ENCODE results near the gene NRCAM.

Gene NRCAM

DNA sequence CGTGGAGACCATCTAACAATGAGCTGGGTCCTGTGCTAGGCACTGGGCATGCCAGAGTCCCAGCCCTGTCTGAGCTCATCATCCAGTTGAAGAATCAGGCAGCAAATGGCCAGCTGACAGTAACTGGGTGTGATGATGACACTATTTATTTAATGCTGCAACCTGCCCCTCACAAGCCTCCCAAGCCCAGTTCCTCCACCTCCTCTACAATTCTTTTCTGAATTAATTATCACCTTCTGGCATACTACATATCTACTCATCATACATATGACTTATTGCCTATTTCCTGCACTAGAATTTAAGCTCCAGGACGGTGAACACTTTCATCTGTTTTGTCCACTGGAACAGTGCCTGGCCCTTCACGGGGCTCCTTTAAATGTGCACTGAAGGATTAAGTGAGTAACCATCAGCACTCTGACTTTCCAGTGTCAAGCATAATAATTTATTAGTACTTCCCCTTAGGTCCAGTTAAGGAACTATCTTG, 229.4 kb downstream of the NRCAM start:
- TF ChIP-seq, protein P1, sequence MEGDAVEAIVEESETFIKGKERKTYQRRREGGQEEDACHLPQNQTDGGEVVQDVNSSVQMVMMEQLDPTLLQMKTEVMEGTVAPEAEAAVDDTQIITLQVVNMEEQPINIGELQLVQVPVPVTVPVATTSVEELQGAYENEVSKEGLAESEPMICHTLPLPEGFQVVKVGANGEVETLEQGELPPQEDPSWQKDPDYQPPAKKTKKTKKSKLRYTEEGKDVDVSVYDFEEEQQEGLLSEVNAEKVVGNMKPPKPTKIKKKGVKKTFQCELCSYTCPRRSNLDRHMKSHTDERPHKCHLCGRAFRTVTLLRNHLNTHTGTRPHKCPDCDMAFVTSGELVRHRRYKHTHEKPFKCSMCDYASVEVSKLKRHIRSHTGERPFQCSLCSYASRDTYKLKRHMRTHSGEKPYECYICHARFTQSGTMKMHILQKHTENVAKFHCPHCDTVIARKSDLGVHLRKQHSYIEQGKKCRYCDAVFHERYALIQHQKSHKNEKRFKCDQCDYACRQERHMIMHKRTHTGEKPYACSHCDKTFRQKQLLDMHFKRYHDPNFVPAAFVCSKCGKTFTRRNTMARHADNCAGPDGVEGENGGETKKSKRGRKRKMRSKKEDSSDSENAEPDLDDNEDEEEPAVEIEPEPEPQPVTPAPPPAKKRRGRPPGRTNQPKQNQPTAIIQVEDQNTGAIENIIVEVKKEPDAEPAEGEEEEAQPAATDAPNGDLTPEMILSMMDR (IDR thresholded peaks at IDR 0.05; ENCODE audit: low read depth, low read length): no peak
- Histone ChIP-seq H3K9me3 (no peaks in the 10 kb centered on the region; the same call in 1 of the 2 replicates), H3K4me3 (ENCODE audit: low read depth, low read length) (no peak overlapping the region), H3K36me3 (peaks cover 64% of the 10 kb centered on the region), H3K27me3 (no peaks in the 10 kb centered on the region), H3K4me1 (peaks cover 8% of the 10 kb centered on the region)
- no peak for DNase-seq

DNA sequence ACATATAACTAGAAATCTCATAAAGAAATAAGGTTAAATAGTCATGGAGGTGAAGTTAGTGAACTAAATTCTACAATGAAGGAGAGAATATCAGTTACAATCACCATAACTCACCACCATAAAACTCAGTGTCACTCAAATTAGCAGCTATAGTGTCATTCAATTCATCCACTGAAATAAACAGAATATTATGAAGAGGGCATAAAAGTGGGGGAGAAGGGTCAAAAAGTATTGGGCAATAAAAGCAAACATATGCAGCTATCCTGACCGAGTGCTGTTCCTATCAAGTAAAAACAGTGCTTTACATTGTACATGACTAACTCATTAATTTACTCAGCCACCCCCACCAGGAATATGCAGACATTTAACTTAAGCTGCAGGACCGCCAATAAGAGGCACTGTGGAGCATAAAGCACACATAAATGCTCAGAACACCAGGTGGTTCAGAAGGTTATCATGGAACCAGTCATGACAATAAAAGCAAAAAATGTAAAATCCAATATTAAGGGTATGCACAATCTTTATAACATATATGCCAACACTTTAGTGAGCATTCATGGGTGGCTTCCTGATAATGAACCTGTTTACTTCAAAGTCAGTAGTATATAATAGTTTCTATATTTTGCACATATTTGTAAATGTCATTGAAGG, 230.6 kb downstream of the NRCAM start:
- Histone ChIP-seq H3K27me3 (no peaks in the 10 kb centered on the region), H3K4me1 (peaks cover 8% of the 10 kb centered on the region)
- DNase-seq: no peak

DNA sequence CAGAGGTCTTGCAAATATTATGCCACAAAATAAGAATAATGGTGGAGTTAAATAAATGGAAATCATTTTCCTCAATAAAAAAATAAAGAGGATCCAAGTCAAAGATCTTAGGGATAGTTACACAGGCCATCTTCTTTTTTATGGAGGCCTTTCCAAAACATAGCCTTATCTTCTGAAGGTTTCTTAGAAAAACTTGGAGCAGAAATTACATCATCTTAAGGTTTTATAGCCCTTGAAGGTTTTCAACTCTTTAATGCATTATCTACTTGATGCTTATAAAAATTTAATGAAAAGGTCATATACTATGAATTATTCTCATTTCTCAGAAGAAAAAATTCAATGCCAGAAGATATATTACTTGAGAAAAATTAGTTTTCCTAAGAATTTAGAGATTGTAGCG, 231.8 kb downstream of the NRCAM start:
- H3K36me3 ChIP-seq: peaks cover 53% of the 10 kb centered on the region
- no peak for DNase-seq
- peaks cover 8% of the 10 kb centered on the region for H3K4me1 ChIP-seq
- no peaks in the 10 kb centered on the region; the same call in 1 of the 2 replicates for H3K9me3 ChIP-seq
- H3K27me3 ChIP-seq: no peaks in the 10 kb centered on the region
- TF ChIP-seq, protein P1 (IDR thresholded peaks at IDR 0.05; ENCODE audit: low read depth, low read length): no peak
- H3K4me3 ChIP-seq (ENCODE audit: low read depth, low read length): no peak overlapping the region

More for the DNA sequence above, 230.6 kb downstream of the NRCAM start:
- TF ChIP-seq, protein P1 (IDR thresholded peaks at IDR 0.05; ENCODE audit: low read depth, low read length): 0 out of 2 replicates have a peak, but pooled peaks have one; percentile 10
- Histone ChIP-seq H3K36me3 (peaks cover 64% of the 10 kb centered on the region), H3K4me3 (ENCODE audit: low read depth, low read length) (no peak overlapping the region), H3K9me3 (no peaks in the 10 kb centered on the region; the same call in 1 of the 2 replicates)

DNA sequence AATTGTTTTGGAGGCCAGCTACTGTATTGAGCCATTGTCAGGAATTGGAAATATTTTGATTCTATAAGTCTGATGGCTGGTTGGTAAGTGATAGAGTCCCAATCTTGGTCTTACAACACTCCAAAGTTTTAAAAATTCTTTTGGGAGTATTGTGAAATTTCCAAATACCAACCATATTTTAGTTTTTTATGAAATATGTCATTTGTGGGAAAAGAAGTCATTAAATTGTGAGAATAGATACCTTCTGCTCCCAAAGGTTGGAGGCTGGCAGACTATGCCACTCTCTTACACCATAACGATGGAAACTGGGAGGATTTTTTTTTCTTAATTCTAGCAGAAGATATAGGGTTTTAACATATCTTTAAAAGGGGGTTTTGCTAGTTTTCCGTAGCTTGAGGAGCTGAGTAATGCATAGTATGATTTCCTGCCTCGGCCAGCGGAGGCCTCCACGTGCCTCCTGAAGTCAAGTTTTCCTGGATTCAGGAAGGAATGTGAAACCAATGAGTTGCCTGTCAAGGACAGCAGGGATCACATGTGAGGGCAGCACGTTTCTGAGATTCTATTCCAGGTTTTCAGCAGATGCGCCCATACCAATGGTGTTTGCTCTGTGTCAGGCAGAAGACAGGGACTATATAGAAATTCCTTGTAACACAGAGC, 233.9 kb downstream of the NRCAM start:
- Histone ChIP-seq H3K9me3 (no peaks in the 10 kb centered on the region; the same call in 1 of the 2 replicates), H3K4me1 (peaks cover 1% of the 10 kb centered on the region), H3K36me3 (peaks cover 46% of the 10 kb centered on the region), H3K4me3 (ENCODE audit: low read depth, low read length) (no peak overlapping the region), H3K27me3 (no peaks in the 10 kb centered on the region)
- TF ChIP-seq, protein P1 (IDR thresholded peaks at IDR 0.05; ENCODE audit: low read depth, low read length): peak; percentile 14; the same call in 1 of the 2 replicates
- no peak for DNase-seq

DNA sequence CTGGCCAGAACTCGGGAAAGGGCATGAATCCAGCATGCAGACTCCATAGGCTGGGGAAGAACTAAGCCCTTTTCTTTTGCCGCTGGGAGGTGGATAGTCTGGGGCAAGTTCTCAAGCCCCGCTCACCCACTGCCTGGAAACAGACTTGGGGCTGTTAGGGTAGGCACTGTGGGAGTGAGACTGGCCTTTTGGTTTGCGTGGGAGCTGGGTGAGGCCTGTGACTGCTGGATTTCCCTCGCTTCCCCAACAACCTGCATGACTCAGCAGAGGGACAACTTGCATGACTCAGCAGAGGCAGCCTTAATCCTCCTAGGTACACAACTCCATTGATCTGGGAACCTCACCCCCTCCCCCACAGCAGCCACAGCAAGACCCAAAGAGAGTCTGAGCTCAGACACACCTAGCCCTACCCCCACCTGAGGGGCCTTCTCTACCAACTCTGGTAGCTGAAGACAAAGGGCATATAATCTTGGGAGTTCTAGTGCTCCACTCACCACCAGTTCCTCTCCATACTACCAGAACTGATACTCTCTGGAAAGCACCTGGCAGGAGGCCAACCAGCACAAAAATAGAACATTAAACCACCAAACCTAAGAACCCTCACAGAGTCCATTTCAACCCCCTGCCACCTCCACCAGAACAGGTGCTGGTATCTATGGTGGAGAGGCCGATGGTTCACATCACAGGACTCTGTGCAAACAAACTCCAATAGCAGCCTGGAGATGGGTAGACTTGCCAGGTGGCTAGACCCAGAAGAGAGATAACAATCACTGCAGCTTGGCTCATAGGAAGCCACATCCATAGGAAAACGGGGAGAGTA, 244.6 kb downstream of the NRCAM start:
- TF ChIP-seq, protein P1 (IDR thresholded peaks at IDR 0.05; ENCODE audit: low read depth, low read length): no peak
- Histone ChIP-seq H3K4me3 (ENCODE audit: low read depth, low read length) (no peak overlapping the region), H3K36me3 (peaks cover 39% of the 10 kb centered on the region), H3K4me1 (peaks cover 12% of the 10 kb centered on the region), H3K9me3 (no peaks in the 10 kb centered on the region), H3K27me3 (no peaks in the 10 kb centered on the region)
- peak; percentile 46 for DNase-seq

Measured in BE2C (cell line).